Measurements from ENCODE around the gene TPR. TPM values are rescaled to one million over a fixed set of nuclear protein-coding genes. Genes with fewer than 3 reads are reported as not detected.

The TPR gene
- total and polyA plus RNA-seq, 2 of the 8 experiments (the other 6 are each of a cell fraction or from before 2014, with no cell fraction given) = 57.1 to 102 TPM

DNA sequence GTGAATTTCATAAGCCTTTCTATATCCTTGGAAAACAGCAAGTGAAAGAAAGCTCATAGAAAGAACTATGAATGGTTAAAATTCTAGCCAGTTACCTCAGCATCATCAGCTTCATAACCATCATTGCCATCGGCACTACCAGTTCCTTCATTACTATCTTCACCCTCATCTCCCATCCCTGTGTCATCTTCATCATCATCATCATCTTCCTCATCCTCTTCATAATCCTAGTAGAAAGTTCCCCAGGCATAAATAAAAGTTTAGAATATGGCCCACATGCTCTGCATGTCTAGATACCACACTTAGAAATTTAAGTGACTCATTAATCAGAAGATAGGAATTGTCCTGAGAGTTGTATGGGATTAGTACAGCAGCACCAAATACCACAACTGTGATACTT is 49.0 kb downstream of the TPR start (continued):
- TF ChIP-seq, protein P1, sequence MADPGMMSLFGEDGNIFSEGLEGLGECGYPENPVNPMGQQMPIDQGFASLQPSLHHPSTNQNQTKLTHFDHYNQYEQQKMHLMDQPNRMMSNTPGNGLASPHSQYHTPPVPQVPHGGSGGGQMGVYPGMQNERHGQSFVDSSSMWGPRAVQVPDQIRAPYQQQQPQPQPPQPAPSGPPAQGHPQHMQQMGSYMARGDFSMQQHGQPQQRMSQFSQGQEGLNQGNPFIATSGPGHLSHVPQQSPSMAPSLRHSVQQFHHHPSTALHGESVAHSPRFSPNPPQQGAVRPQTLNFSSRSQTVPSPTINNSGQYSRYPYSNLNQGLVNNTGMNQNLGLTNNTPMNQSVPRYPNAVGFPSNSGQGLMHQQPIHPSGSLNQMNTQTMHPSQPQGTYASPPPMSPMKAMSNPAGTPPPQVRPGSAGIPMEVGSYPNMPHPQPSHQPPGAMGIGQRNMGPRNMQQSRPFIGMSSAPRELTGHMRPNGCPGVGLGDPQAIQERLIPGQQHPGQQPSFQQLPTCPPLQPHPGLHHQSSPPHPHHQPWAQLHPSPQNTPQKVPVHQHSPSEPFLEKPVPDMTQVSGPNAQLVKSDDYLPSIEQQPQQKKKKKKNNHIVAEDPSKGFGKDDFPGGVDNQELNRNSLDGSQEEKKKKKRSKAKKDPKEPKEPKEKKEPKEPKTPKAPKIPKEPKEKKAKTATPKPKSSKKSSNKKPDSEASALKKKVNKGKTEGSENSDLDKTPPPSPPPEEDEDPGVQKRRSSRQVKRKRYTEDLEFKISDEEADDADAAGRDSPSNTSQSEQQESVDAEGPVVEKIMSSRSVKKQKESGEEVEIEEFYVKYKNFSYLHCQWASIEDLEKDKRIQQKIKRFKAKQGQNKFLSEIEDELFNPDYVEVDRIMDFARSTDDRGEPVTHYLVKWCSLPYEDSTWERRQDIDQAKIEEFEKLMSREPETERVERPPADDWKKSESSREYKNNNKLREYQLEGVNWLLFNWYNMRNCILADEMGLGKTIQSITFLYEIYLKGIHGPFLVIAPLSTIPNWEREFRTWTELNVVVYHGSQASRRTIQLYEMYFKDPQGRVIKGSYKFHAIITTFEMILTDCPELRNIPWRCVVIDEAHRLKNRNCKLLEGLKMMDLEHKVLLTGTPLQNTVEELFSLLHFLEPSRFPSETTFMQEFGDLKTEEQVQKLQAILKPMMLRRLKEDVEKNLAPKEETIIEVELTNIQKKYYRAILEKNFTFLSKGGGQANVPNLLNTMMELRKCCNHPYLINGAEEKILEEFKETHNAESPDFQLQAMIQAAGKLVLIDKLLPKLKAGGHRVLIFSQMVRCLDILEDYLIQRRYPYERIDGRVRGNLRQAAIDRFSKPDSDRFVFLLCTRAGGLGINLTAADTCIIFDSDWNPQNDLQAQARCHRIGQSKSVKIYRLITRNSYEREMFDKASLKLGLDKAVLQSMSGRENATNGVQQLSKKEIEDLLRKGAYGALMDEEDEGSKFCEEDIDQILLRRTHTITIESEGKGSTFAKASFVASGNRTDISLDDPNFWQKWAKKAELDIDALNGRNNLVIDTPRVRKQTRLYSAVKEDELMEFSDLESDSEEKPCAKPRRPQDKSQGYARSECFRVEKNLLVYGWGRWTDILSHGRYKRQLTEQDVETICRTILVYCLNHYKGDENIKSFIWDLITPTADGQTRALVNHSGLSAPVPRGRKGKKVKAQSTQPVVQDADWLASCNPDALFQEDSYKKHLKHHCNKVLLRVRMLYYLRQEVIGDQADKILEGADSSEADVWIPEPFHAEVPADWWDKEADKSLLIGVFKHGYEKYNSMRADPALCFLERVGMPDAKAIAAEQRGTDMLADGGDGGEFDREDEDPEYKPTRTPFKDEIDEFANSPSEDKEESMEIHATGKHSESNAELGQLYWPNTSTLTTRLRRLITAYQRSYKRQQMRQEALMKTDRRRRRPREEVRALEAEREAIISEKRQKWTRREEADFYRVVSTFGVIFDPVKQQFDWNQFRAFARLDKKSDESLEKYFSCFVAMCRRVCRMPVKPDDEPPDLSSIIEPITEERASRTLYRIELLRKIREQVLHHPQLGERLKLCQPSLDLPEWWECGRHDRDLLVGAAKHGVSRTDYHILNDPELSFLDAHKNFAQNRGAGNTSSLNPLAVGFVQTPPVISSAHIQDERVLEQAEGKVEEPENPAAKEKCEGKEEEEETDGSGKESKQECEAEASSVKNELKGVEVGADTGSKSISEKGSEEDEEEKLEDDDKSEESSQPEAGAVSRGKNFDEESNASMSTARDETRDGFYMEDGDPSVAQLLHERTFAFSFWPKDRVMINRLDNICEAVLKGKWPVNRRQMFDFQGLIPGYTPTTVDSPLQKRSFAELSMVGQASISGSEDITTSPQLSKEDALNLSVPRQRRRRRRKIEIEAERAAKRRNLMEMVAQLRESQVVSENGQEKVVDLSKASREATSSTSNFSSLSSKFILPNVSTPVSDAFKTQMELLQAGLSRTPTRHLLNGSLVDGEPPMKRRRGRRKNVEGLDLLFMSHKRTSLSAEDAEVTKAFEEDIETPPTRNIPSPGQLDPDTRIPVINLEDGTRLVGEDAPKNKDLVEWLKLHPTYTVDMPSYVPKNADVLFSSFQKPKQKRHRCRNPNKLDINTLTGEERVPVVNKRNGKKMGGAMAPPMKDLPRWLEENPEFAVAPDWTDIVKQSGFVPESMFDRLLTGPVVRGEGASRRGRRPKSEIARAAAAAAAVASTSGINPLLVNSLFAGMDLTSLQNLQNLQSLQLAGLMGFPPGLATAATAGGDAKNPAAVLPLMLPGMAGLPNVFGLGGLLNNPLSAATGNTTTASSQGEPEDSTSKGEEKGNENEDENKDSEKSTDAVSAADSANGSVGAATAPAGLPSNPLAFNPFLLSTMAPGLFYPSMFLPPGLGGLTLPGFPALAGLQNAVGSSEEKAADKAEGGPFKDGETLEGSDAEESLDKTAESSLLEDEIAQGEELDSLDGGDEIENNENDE (IDR thresholded peaks at IDR 0.05; ENCODE audit: insufficient replicate concordance, low read length) = no peak
- TF ChIP-seq KDM1A (IDR thresholded peaks at IDR 0.05; ENCODE audit: borderline replicate concordance, low read length) (no peak), RNF2 (IDR thresholded peaks at IDR 0.05; ENCODE audit: borderline replicate concordance, low read depth, low read length, missing control alignments, poor library complexity, severe bottlenecking) (no peak), TAF7 (optimal IDR thresholded peaks at IDR 0.05; ENCODE audit: borderline replicate concordance, low read depth, low read length) (no peak), CREB1 (IDR thresholded peaks at IDR 0.05) (no peak), SUZ12 (IDR thresholded peaks at IDR 0.05; ENCODE audit: low read length) (no peak), EGR1 (IDR thresholded peaks at IDR 0.05; ENCODE audit: borderline replicate concordance, low read depth, low read length) (no peak), ZNF274 (IDR thresholded peaks at IDR 0.05; ENCODE audit: borderline replicate concordance, extremely low read depth, low read length) (no peak)
